Fibroblast of pulmonary artery (primary cell): ENCODE data around the gene DDX27.

Experiments used
- DNase-seq: peaks from one replicate; pipeline ENCODE4 v3.0.0-alpha.2; 2010; ENCODE audit warnings: low read depth
- H3K4me3 ChIP-seq: replicated peaks from 2 replicates; pipeline ENCODE4 v1.5.1; 2011; ENCODE audit warnings: low read depth, mild to moderate bottlenecking, control low read depth, low read length, moderate library complexity
- CTCF ChIP-seq: IDR thresholded peaks from 2 replicates; pipeline ENCODE4 v1.5.1; 2011; ENCODE audit warnings: mild to moderate bottlenecking, control low read depth, low read length, inconsistent platforms; ENCODE audit errors: missing control alignments

Gene DDX27

DNA sequence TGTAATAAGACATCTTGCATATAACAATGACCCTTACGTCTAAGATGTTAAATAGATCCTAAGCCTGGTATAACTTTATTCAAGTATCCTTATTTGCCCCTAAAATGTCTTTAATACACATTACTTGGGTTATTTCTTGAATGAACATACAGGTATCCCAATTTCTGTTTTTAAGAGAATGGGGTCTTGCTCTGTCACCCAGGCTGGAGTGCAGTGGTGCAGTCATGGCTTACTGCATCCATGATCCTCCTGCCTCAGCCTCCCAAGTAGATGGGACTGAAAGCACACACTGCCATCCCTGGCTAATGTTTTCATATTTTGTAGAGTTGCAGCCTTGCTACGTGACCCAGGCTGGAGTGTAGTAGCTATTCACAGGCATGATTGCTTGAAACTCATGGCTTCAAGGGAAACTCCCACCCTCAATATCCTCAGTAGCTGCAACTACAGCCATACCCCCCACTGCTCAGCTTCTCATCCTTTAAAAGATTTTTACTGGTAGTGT is 69.1 kb downstream of the DDX27 start:
- TF ChIP-seq CTCF: no peak
- no peak overlapping the region for H3K4me3 ChIP-seq
- no peak for DNase-seq

DNA sequence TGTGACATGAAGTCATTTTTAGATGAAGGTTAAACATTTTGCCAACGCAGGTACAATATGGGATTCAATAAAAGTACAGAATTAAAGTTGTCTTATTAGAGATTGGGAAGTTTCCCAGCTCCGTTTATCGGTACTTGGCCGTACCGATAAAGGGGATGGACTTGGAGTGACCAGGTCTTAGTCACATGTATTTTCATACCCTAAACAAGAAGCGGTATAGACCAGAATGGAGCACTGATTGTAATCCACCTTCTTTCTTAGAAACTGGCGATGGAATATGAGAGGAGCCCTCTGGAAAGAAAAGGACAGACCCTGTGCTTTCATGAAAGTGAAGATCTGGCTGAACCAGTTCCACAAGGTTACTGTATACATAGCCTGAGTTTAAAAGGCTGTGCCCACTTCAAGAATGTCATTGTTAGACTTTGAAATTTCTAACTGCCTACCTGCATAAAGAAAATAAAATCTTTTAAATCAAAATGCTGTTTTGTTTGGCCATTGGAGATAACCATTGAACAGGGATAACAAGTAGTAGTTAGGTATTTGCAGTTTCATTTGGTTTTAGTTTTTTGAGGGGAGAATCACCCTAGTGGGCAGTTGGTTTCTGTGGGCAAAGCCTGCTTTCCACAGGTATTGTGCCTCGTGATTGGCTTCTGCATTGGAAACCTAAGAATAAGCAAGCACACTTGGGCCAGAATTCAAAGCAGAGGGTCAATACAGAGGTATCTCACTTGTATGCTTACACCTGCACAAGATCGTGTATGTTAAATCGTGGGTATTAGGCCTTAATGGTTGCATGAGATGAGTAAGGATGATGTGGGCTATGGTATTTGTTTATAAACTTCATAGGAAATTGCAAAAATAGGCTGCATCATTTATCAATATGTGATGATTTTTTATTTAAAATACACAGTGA is 69.8 kb downstream of the DDX27 start:
- no peak for TF ChIP-seq CTCF
- DNase-seq: no peak
- no peak overlapping the region for H3K4me3 ChIP-seq

DNA sequence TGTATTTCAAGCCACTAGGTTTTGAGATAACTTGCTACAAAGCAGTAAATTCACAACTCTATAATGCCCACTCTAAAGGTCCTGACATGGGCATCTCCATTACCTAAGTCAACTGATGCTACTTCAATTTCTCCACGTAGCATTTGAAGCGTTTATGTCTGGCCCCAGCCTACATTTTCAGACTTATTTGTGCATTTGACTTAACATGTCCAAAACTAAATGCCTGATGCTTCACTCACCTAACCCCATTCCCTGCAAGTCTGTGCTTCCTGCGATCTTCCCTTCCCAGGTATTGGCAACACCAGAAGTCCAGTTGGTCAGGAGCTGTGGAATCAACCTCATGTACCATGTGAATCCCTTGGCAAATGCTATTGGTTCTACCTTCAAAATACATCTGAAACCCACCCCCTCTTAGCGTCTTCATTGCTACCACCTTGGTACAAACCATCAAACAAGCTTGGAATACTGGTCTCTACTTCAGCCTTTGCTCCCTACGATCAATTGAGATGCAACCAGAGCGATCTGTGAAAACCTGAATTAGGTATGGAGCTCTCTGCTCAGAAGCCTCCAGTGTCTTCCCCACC is 71.5 kb downstream of the DDX27 start:
- H3K4me3 ChIP-seq: no peak overlapping the region
- no peak for TF ChIP-seq CTCF
- DNase-seq: no peak

GRCh38 chr20:49291200-49291599 is 72.0 kb downstream of the DDX27 start:
- no peak for DNase-seq
- TF ChIP-seq CTCF: no peak

DNA sequence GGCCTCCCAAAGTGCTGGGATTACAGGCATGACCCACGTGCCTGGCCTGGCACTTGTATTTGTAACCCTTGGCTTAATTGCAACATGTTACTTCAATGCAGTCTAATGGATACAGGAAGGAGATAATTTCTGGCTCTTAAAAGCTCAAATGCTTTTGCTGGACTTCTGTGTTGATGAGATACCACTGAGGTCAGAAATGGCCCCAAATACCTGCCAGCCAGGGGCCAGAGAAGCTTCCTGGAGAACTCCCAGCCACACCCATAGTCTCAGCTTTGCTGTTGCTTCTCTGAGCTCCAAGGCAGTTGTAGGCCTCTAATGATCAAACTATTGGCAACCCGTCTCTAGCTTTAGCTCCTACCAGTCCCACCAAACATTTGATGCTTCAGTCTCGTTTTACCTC is 72.8 kb downstream of the DDX27 start:
- H3K4me3 ChIP-seq: no peak overlapping the region
- TF ChIP-seq CTCF: no peak
- DNase-seq: no peak

More at GRCh38 chr20:49291200-49291599, 72.0 kb downstream of the DDX27 start:
- H3K4me3 ChIP-seq: no peak overlapping the region

- no peak for DNase-seq
- no peak for TF ChIP-seq CTCF
Observed at GRCh38 chr20:49293122-49293521, 73.9 kb downstream of the DDX27 start.

More at GRCh38 chr20:49293122-49293521, 73.9 kb downstream of the DDX27 start:
- no peak overlapping the region for H3K4me3 ChIP-seq
